Liver (tissue), 9 donors: ENCODE data around the gene WWC1. TPM values are rescaled to one million over a fixed set of nuclear protein-coding genes. Genes with fewer than 3 reads are reported as not detected.

ENCODE experiments used
- DNase-seq: peaks from one replicate; pipeline ENCODE4 v3.0.0-alpha.2; 2017; ENCODE audit warnings: low spot score
- H3K27ac ChIP-seq, 2 donors: one replicate each; pipeline ENCODE4 v1.7.0; 2013; ENCODE audit warnings: inconsistent platforms in 2 of 2, low read length in 2 of 2, control low read depth in 1 of 2, low read depth in 1 of 2, mild to moderate bottlenecking in 1 of 2
- H3K27me3 ChIP-seq, 4 donors: one replicate each; pipeline versions ENCODE4 v1.6.1 to v1.7.0; 2013; ENCODE audit warnings: low read length in 3 of 4, inconsistent platforms in 1 of 4, mild to moderate bottlenecking in 1 of 4, moderate library complexity in 1 of 4; ENCODE audit not compliant: control insufficient read depth in 4 of 4, insufficient read depth in 4 of 4
- H3K36me3 ChIP-seq, 4 donors: one replicate each; pipeline versions ENCODE4 v1.6.1 to v1.7.0; 2013; ENCODE audit warnings: low read length in 3 of 4, mild to moderate bottlenecking in 3 of 4, low read depth in 1 of 4, moderate library complexity in 1 of 4; ENCODE audit not compliant: control insufficient read depth in 4 of 4, insufficient read depth in 3 of 4
- H3K4me1 ChIP-seq, 4 donors: one replicate each; pipeline versions ENCODE4 v1.6.1 to v1.7.0; 2013; ENCODE audit warnings: low read length in 3 of 4, mild to moderate bottlenecking in 3 of 4, moderate library complexity in 1 of 4; ENCODE audit not compliant: control insufficient read depth in 4 of 4, insufficient read depth in 4 of 4
- H3K4me3 ChIP-seq, 3 donors: one replicate each; pipeline versions ENCODE4 v1.6.1 to v1.7.0; 2013; ENCODE audit warnings: low read length in 3 of 3, control low read depth in 1 of 3, low read depth in 1 of 3, mild to moderate bottlenecking in 1 of 3
- H3K9ac ChIP-seq, 2 donors: one replicate each; pipeline ENCODE4 v1.7.0; 2013; ENCODE audit warnings: low read length in 2 of 2, mild to moderate bottlenecking in 2 of 2, moderate library complexity in 2 of 2, control low read depth in 1 of 2, low read depth in 1 of 2
- H3K9me3 ChIP-seq, 4 donors: one replicate each; pipeline versions ENCODE4 v1.6.1 to v1.7.0; 2013; ENCODE audit warnings: low read length in 3 of 4; ENCODE audit not compliant: control insufficient read depth in 4 of 4
- ATF3 ChIP-seq: IDR thresholded peaks from 2 replicates; pipeline ENCODE4 v1.6.1; 2016; ENCODE audit warnings: antibody characterized with exemption
- CTCF ChIP-seq: fragments of 150-350 bp; IDR thresholded peaks from 2 replicates; pipeline ENCODE4 v1.5.1; 2017; ENCODE audit warnings: improper control_type of control experiment, low read depth, low read length; ENCODE audit not compliant: missing input control
- EGR1 ChIP-seq, 2 donors: IDR thresholded peaks; 2 replicates each; pipeline ENCODE4 v1.6.1; 2016 to 2018; ENCODE audit warnings: antibody characterized with exemption in 2 of 2, low read depth in 2 of 2
- FOXA1 ChIP-seq: IDR thresholded peaks from 2 replicates; pipeline ENCODE4 v1.6.1; 2016; ENCODE audit warnings: antibody characterized with exemption
- FOXA2 ChIP-seq: IDR thresholded peaks from 2 replicates; pipeline ENCODE4 v1.6.1; 2016; ENCODE audit warnings: antibody characterized with exemption
- GABPA ChIP-seq, 2 donors: IDR thresholded peaks in 1 of 2; conservative IDR thresholded peaks in 1 of 2; 2 replicates each; pipeline ENCODE4 v1.6.1; 2016; ENCODE audit warnings: antibody characterized with exemption in 2 of 2, mild to moderate bottlenecking in 1 of 2, moderate library complexity in 1 of 2
- HNF4A ChIP-seq, 2 donors: conservative IDR thresholded peaks; 2 replicates each; pipeline ENCODE4 v1.6.1; 2016; ENCODE audit warnings: antibody characterized with exemption in 2 of 2, mild to moderate bottlenecking in 2 of 2
- HNF4G ChIP-seq: IDR thresholded peaks from 2 replicates; pipeline ENCODE4 v1.6.1; 2016; ENCODE audit warnings: antibody characterized with exemption
- MAX ChIP-seq: IDR thresholded peaks from 2 replicates; pipeline ENCODE4 v1.6.1; 2016; ENCODE audit warnings: antibody characterized with exemption
- NR2F2 ChIP-seq: IDR thresholded peaks from 2 replicates; pipeline ENCODE4 v1.6.1; 2016; ENCODE audit warnings: antibody characterized with exemption
- RAD21 ChIP-seq, 2 donors: IDR thresholded peaks; 2 replicates each; pipeline ENCODE4 v1.6.1; 2016; ENCODE audit warnings: antibody characterized with exemption in 2 of 2, mild to moderate bottlenecking in 2 of 2
- REST ChIP-seq: IDR thresholded peaks from 2 replicates; pipeline ENCODE4 v1.6.1; 2016; ENCODE audit warnings: antibody characterized with exemption, mild to moderate bottlenecking
- RXRA ChIP-seq, 2 donors: IDR thresholded peaks; 2 replicates each; pipeline ENCODE4 v1.6.1; 2017 to 2018; ENCODE audit warnings: antibody characterized with exemption in 2 of 2, mild to moderate bottlenecking in 1 of 2
- SP1 ChIP-seq: IDR thresholded peaks from 2 replicates; pipeline ENCODE4 v1.6.1; 2018; ENCODE audit warnings: antibody characterized with exemption, mild to moderate bottlenecking
- TAF1 ChIP-seq: conservative IDR thresholded peaks from 2 replicates; pipeline ENCODE4 v1.6.1; 2016; ENCODE audit warnings: antibody characterized with exemption, mild to moderate bottlenecking
- YY1 ChIP-seq: IDR thresholded peaks from 2 replicates; pipeline ENCODE4 v1.6.1; 2016; ENCODE audit warnings: antibody characterized with exemption, mild to moderate bottlenecking
- ZBTB33 ChIP-seq: IDR thresholded peaks from 2 replicates; pipeline ENCODE4 v1.6.1; 2016; ENCODE audit warnings: antibody characterized with exemption
- WGBS: extraction: QIAGEN DNeasy Blood & Tissue Kit; methylation state at CpG from one replicate; pipeline ENCODE4 v1.1.7; 2013; 5-methylcytosine and 5-hydroxymethylcytosine counted together
- polyA plus RNA-seq, 2 donors: library from polyadenylated mRNA; stranded (reverse) in 1 of 2; unstranded in 1 of 2; fragments of 200-250 nt in 1 of 2; fragments of >200 nt in 1 of 2; fragmentation: Nextera tagmentation in 1 of 2; extraction: Ambion mirVana in 1 of 2; gene quantifications; one replicate each; pipeline versions ENCODE4 v1.2.1 to v1.2.3, GENCODE V29; 2013 to 2015
- total RNA-seq, 2 donors: library from RNA; depleted of rRNA; stranded (reverse); fragments of >200 nt; gene quantifications; one replicate each; pipeline ENCODE4 v1.2.3, GENCODE V29; 2014
- donor health status: healthy.
- donor health status: healthy.
- donor health status: healthy.
- donor health status: healthy.
- donor health status: healthy.

WWC1 gene
- total and polyA plus RNA-seq, 4 donors: 5.9 to 25.1 (median 14.8) TPM

GRCh38 chr5:168364750-168365550 lies 73.5 kb downstream of the WWC1 start:
- Histone ChIP-seq H3K4me1 (peaks cover 8 to 22% (median 17%) of the 10 kb centered on the region in 4 donors), H3K27me3 (no peaks in the 10 kb centered on the region), H3K36me3 (no peaks in the 10 kb centered on the region), H3K4me3 (no peak overlapping the region), H3K9ac (no peak overlapping the region), H3K27ac (peak overlapping the region in 1 of 2 donors; percentile 25), H3K9me3 (no peaks in the 10 kb centered on the region)
- 63% methylated on average over 12 of the region's 12 CpGs for WGBS
- DNase-seq: no peak
- TF ChIP-seq YY1: no peak
- TF ChIP-seq ATF3: no peak
- no peak for TF ChIP-seq FOXA2
- TF ChIP-seq FOXA1: no peak
- no peak for TF ChIP-seq TAF1
- no peak for TF ChIP-seq REST
- TF ChIP-seq RAD21 (IDR thresholded peaks at IDR 0.05): no peak
- no peak for TF ChIP-seq SP1
- TF ChIP-seq RXRA (IDR thresholded peaks at IDR 0.05): no peak
- no peak for TF ChIP-seq HNF4G
- TF ChIP-seq EGR1 (IDR thresholded peaks at IDR 0.05; ENCODE audit: low read depth in 2 of 2): no peak
- TF ChIP-seq MAX: no peak
- no peak for TF ChIP-seq ZBTB33
- TF ChIP-seq GABPA (IDR thresholded peaks at IDR 0.05 in 1 of 2, conservative IDR thresholded peaks at IDR 0.05 in 1 of 2): no peak
- no peak for TF ChIP-seq HNF4A (conservative IDR thresholded peaks at IDR 0.05)

- peak overlapping the region in 1 of 2 donors; percentile 25 for H3K27ac ChIP-seq
- H3K9me3 ChIP-seq: no peaks in the 10 kb centered on the region
- no peak overlapping the region for H3K9ac ChIP-seq
- no peak for TF ChIP-seq NR2F2
- TF ChIP-seq HNF4A (conservative IDR thresholded peaks at IDR 0.05): no peak
- TF ChIP-seq CTCF: peak; percentile 30
- peak; percentile 41 to 42 for TF ChIP-seq RAD21 (IDR thresholded peaks at IDR 0.05)
- no peaks in the 10 kb centered on the region for H3K36me3 ChIP-seq
- WGBS: 34% methylated on average over 10 of the region's 10 CpGs
- peaks cover 8 to 22% (median 17%) of the 10 kb centered on the region in 4 donors for H3K4me1 ChIP-seq
- no peak for DNase-seq
- H3K27me3 ChIP-seq: no peaks in the 10 kb centered on the region
- no peak overlapping the region for H3K4me3 ChIP-seq
These were observed 74.2 kb downstream of the WWC1 start for GRCh38 chr5:168365581-168366081.
